Thoracic aorta (tissue), 2 donors: ENCODE data around the gene PLXNA2. TPM values are rescaled to one million over a fixed set of nuclear protein-coding genes. Genes with fewer than 3 reads are reported as not detected.

Experiments used
- ATAC-seq: fragments of 150-250 bp; one replicate; pipeline ENCODE4 v1.8.0; 2017; ENCODE audit warnings: low read depth; ENCODE audit not compliant: insufficient number of reproducible peaks, low FRiP score
- DNase-seq: peaks from one replicate; pipeline ENCODE4 v3.0.0-alpha.2; 2020; ENCODE audit warnings: low spot score
- H3K27ac ChIP-seq, 2 donors: fragments of 200-600 bp; sonication (generic); 1 replicate in 1 of 2; 2 replicates in 1 of 2; pipeline ENCODE4 v1.5.1; 2016; ENCODE audit warnings: mild to moderate bottlenecking in 2 of 2, moderate library complexity in 2 of 2
- H3K27me3 ChIP-seq: fragments of 200-600 bp; sonication (generic); replicated peaks from 2 replicates; pipeline ENCODE4 v1.6.0; 2016; ENCODE audit warnings: mild to moderate bottlenecking; ENCODE audit not compliant: insufficient read depth
- H3K36me3 ChIP-seq: fragments of 200-600 bp; sonication (generic); one replicate; pipeline ENCODE4 v1.5.1; 2016
- H3K4me1 ChIP-seq, 2 donors: fragments of 200-600 bp; sonication (generic); 1 replicate in 1 of 2; 2 replicates in 1 of 2; pipeline versions ENCODE4 v1.5.1 to v1.6.0; 2016; ENCODE audit warnings: low read depth in 2 of 2, mild to moderate bottlenecking in 1 of 2; ENCODE audit not compliant: control insufficient read depth in 1 of 2
- H3K4me3 ChIP-seq: fragments of 200-600 bp; sonication (generic); 2 replicates; pipeline ENCODE4 v1.5.1; 2016; ENCODE audit warnings: mild to moderate bottlenecking
- H3K9me3 ChIP-seq: fragments of 200-600 bp; sonication (generic); 2 replicates; pipeline ENCODE4 v1.5.1; 2016
- total RNA-seq, 2 donors: library from RNA; depleted of rRNA; stranded (reverse); fragments of >200 nt; gene quantifications; one replicate each; pipeline versions ENCODE4 v1.1.0 to v1.2.3, GENCODE V29; 2016
- TF ChIP-seq, protein P1 (sequence below): fragments of 200-600 bp; sonication (generic); IDR thresholded peaks from one replicate; pipeline ENCODE4 v1.5.1; 2019; ENCODE audit warnings: antibody characterized with exemption

Gene PLXNA2
- total RNA-seq, 2 donors from 2014 or later = 30.2 to 62.2 TPM

DNA sequence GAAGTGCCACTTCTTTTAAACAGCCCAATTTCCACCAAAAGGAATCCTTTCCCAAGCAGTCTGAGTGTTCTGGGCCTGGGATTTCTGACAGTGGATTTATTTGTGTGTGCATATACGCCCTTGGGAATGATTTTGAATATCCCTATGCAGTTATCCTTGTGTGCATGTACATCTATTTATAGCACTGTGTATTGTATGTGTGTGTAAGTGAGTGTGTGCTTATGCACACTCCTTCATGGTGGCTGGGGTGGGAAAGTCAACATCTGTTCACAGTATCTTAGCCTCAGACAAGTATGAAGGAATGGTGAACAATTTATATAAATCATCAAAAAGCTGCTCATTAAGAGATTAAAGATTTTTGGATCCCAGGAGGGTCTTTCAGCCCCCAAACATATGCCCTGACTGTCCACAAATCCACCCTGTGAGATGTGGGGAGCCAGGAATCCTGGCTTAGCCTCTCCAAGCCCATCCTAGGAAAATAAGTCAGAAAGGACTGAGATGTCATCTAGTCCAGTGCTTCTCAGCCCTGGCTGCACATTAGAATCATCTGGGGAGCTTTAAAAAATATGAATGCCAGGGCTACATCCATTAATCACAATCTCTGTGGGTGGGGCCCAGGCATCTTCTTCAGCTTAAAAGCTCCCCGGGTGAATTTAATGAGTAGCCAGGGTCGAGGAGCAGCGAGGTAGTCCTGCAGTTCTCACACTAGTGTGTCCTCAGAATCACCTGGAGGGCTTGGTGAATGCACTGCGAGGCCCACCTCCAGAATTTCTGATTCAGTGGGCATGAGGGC lies 101.4 kb downstream of the PLXNA2 start:
- ATAC-seq = no peak
- Histone ChIP-seq H3K27ac (no peak overlapping the region), H3K4me3 (no peak overlapping the region), H3K9me3 (no peaks in the 10 kb centered on the region), H3K4me1 (peaks cover 0 to 6% of the 10 kb centered on the region in 2 donors), H3K27me3 (no peaks in the 10 kb centered on the region), H3K36me3 (peaks cover 6% of the 10 kb centered on the region)
- TF ChIP-seq, protein P1, sequence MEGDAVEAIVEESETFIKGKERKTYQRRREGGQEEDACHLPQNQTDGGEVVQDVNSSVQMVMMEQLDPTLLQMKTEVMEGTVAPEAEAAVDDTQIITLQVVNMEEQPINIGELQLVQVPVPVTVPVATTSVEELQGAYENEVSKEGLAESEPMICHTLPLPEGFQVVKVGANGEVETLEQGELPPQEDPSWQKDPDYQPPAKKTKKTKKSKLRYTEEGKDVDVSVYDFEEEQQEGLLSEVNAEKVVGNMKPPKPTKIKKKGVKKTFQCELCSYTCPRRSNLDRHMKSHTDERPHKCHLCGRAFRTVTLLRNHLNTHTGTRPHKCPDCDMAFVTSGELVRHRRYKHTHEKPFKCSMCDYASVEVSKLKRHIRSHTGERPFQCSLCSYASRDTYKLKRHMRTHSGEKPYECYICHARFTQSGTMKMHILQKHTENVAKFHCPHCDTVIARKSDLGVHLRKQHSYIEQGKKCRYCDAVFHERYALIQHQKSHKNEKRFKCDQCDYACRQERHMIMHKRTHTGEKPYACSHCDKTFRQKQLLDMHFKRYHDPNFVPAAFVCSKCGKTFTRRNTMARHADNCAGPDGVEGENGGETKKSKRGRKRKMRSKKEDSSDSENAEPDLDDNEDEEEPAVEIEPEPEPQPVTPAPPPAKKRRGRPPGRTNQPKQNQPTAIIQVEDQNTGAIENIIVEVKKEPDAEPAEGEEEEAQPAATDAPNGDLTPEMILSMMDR = no peak
- DNase-seq = no peak

DNA sequence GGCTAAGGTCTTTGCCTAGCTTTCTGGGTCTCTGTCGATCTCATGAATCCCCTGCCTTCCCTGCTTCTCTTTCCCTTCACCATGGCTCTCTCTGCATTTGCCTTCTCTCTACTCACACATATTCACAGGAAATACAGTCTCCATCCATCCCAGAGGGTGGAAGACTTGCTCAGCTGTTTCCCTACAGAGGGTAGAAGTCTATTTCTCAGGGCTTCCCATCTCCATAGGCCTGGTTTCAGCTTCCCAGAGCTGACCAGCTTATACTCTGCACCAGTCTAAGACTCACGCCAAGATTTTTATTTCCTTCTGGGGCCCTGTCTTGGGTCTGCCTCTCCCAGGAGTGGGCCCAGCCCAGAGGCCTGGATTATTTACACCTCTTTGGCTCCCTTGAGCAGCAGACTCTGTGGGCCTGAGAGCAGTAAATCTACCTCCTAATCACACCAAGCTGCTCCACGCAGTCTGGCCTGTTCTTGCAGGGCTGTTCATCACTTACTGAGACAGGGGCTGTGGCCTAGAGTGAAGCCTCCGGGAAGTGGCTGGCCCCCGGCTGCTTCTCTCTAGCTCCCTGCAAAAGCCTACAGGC lies 102.5 kb downstream of the PLXNA2 start:
- Histone ChIP-seq H3K27me3 (no peaks in the 10 kb centered on the region), H3K4me3 (no peak overlapping the region), H3K9me3 (no peaks in the 10 kb centered on the region), H3K4me1 (peaks cover 0 to 16% of the 10 kb centered on the region in 2 donors), H3K27ac (no peak overlapping the region), H3K36me3 (peaks cover 6% of the 10 kb centered on the region)
- no peak for ATAC-seq
- TF ChIP-seq, protein P1 = no peak
- no peak for DNase-seq

DNA sequence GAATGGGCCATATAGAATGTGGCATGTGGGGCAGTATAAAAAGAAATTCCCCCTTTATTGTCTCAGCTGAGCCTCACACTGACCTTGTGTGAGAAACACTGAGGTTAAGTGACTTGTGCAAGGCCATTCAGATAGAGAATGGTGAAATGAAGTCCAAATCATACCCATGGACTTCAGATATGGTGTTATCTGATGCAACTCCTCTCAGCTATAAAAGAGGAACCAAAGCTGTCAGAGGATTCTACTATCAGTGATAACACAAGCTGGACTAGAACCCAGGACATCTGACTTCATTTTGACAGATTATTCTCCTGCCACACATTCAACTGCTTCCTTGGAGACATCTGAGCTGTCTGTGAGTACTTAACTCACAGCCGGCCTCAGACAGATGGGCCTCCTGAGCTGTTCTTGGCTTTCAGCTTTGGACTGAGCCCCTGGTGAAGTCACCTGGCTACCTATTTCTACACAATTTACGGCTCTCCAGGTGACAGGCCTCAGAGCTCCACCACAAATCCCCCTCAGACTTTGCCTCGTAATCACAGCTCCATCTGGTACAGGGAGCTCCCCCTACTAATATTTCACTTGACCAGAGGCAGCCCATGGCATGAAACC lies 104.6 kb downstream of the PLXNA2 start:
- peaks cover under 1 to 38% of the 10 kb centered on the region in 2 donors for H3K4me1 ChIP-seq
- no peak overlapping the region for H3K4me3 ChIP-seq
- ATAC-seq (no peak), DNase-seq (no peak)
- no peaks in the 10 kb centered on the region for H3K9me3 ChIP-seq
- no peak overlapping the region for H3K27ac ChIP-seq
- no peaks in the 10 kb centered on the region for H3K27me3 ChIP-seq
- TF ChIP-seq, protein P1 = no peak
- peaks cover 6% of the 10 kb centered on the region for H3K36me3 ChIP-seq

DNA sequence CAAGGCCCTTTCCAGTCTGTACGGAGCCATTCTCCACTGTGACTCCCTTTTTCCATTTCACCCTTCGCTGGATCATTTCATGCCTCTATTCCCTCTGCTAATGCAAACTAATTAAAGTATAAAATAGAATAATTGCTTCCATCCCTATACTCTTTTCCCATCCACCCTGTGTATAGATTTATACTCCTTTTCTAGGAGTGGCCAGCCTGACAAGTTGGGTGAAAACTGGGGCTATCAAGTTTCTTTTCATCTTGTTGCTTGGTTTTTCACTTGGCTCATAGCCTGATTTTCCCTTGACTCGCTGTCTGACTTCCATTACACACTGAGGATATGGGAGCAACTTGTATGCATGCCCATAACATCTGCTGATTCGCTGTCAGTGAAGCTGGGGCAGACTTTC lies 107.0 kb downstream of the PLXNA2 start:
- TF ChIP-seq, protein P1 = no peak
- no peak for DNase-seq
- H3K27ac ChIP-seq = no peak overlapping the region
- no peaks in the 10 kb centered on the region for H3K27me3 ChIP-seq
- peaks cover 7 to 44% of the 10 kb centered on the region in 2 donors for H3K4me1 ChIP-seq
- H3K36me3 ChIP-seq = peaks cover 6% of the 10 kb centered on the region
- no peak for ATAC-seq
- no peaks in the 10 kb centered on the region for H3K9me3 ChIP-seq
- no peak overlapping the region for H3K4me3 ChIP-seq

DNA sequence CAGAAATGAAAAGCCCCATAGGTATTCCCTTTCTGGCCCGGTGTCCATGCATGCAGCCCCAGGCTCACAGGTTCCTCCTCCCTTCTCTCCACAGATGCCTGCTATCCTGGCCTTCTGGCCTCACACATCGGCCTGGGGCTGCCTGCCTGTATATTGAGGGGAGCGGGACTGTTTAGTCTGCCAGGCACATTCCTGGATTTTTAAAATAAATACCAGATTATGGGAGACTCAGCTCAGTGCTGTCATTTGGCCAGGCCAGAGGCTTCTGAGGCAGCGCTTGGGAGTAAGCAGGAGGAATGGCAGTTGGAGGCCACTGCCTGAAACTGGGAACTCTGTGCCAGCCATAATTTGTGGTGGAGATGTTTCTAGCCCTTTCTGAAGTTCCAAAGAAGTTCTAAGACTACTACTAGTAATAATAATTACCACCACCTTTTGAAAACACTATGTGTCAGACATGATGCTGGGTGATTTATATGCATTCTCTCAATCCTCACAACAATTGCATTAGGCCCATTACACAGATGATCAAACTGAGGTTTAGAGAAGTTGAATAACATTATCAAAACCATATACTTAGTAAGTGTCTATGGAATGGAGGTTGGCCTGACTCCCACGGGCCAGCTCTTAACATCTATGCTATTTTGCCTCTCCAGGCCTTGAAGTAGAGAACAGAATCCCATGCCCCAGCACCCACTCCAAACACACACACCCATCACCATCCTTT lies 107.6 kb downstream of the PLXNA2 start:
- Histone ChIP-seq H3K27ac (no peak overlapping the region), H3K4me3 (no peak overlapping the region), H3K4me1 (peaks cover 7 to 47% of the 10 kb centered on the region in 2 donors), H3K9me3 (no peaks in the 10 kb centered on the region), H3K36me3 (peaks cover 6% of the 10 kb centered on the region), H3K27me3 (no peaks in the 10 kb centered on the region)
- DNase-seq (no peak), ATAC-seq (no peak)
- TF ChIP-seq, protein P1 = no peak
